Measurements from ENCODE around the gene ZNF862.
"Not testable (repeated sequence)": the region's sequence is repeated elsewhere in the genome, so short reads cannot be mapped to it uniquely, and the experiment has no call there.

ZNF862 gene

GRCh38 chr7:149826344-149827088 is 11.7 kb upstream of the ZNF862 start:
- TF ChIP-seq, protein P1, sequence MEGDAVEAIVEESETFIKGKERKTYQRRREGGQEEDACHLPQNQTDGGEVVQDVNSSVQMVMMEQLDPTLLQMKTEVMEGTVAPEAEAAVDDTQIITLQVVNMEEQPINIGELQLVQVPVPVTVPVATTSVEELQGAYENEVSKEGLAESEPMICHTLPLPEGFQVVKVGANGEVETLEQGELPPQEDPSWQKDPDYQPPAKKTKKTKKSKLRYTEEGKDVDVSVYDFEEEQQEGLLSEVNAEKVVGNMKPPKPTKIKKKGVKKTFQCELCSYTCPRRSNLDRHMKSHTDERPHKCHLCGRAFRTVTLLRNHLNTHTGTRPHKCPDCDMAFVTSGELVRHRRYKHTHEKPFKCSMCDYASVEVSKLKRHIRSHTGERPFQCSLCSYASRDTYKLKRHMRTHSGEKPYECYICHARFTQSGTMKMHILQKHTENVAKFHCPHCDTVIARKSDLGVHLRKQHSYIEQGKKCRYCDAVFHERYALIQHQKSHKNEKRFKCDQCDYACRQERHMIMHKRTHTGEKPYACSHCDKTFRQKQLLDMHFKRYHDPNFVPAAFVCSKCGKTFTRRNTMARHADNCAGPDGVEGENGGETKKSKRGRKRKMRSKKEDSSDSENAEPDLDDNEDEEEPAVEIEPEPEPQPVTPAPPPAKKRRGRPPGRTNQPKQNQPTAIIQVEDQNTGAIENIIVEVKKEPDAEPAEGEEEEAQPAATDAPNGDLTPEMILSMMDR (IDR thresholded peaks at IDR 0.05; ENCODE audit: low read depth, low read length) = no peak
- no peak for DNase-seq (ENCODE audit: low read depth, low spot score)
- in situ Hi-C loops (cut with HindIII; ENCODE audit: low sequenced_read_pairs) = no loop called here
- no peak overlapping the region for H3K4me3 ChIP-seq (ENCODE audit: low read depth, low read length)

DNA sequence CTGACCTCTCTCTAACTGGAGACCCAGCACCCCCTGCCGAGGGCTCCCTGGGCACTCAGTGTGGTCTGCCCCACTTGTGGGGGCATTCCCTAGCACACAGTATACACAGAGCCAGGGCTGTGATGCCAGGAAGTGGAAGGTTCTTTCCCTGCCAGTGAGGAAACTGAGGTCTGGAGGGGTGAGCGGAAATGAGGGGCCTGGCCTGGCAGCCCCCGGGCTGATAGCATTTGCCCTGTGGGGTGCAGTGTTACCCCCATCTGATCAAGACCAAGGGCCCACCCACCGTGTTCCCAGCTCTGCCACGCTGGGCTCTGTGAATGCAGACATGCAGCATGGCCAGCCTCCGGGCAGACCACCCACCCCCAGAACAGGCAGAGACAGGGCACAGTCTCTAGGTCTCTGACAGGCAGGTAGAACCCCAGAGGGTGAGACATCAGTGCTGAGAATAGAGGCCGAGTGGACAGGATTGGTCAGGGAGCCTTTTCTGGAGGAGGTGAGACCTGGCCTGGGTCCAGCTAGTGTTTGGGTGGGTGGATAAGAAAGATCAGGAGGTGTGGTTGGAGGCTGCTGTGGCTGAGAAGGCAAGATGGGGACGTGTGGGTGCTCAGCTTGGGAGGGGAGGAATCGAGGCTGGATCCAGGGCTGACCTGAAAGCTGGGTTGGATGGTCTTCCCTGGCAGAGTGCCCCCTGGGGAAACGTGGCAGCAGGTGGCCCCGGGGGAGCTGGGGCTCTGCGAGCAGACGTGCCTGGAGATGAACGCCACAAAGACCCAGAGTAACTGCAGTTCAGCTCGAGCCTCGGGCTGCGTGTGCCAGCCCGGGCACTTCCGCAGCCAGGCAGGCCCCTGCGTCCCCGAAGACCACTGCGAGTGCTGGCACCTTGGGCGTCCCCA is 10.8 kb upstream of the ZNF862 start:
- DNase-seq (ENCODE audit: low read depth, low spot score) = no peak
- in situ Hi-C loops (cut with HindIII; ENCODE audit: low sequenced_read_pairs) = no loop called here
- TF ChIP-seq, protein P1 (IDR thresholded peaks at IDR 0.05; ENCODE audit: low read depth, low read length) = no peak
- no peak overlapping the region for H3K4me3 ChIP-seq (ENCODE audit: low read depth, low read length)

DNA sequence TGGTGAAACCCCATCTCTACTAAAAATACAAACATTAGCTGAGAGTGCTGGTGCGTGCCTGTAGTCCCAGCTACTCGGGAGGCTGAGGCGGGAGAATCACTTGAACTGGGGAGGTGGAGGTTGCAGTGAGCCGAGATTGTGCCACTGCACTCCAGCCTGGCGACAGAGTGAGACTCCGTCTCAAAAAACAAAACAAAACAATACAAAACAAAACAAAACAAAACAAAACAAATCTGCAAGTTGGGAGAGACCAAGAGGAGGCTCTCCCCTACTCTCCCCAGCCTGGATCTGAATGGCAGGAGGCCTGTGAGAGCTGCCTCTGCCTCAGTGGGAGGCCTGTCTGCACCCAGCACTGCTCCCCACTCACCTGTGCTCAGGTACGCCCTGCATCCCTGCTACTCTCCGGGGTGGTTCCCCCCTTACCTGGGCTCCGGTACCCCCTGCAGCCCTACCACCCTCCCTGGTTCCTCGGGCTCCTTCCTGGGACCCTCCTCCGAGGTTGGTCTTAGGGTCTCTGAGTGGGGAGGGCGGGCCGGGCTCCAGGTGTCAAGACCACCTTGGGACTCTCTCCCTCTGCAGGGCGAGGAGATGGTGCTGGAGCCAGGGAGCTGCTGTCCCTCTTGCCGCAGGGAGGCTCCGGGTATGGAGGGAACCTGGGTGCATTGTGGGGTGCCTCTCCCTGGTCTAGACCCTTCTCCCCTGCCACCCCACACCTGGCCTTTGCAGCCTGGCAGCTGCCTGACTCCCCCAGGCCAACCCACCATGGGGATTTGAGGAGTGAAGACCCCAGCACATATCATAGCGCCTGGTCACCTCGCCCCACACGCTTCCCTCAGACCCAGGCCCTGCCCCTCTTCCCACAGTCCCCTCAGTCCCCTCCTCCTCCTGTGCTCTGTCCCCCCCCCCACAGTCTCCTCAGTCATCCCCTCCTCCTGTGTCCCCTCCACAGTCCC is 9.5 kb upstream of the ZNF862 start:
- H3K4me3 ChIP-seq (ENCODE audit: low read depth, low read length) = no peak overlapping the region
- in situ Hi-C loops (cut with HindIII; ENCODE audit: low sequenced_read_pairs) = no loop called here
- TF ChIP-seq, protein P1 (IDR thresholded peaks at IDR 0.05; ENCODE audit: low read depth, low read length) = no peak
- DNase-seq (ENCODE audit: low read depth, low spot score) = no peak

- in situ Hi-C loops (cut with HindIII; ENCODE audit: low sequenced_read_pairs); H3K4me3 ChIP-seq (ENCODE audit: low read depth, low read length); DNase-seq (ENCODE audit: low read depth, low spot score): not testable (repeated sequence)
Measured at GRCh38 chr7:149830527-149830926, 7.6 kb upstream of the ZNF862 start.

GRCh38 chr7:149830997-149831740 is 7.0 kb upstream of the ZNF862 start:
- TF ChIP-seq, protein P1 (IDR thresholded peaks at IDR 0.05; ENCODE audit: low read depth, low read length) = no peak
- in situ Hi-C loops (cut with HindIII; ENCODE audit: low sequenced_read_pairs) = no loop called here

DNA sequence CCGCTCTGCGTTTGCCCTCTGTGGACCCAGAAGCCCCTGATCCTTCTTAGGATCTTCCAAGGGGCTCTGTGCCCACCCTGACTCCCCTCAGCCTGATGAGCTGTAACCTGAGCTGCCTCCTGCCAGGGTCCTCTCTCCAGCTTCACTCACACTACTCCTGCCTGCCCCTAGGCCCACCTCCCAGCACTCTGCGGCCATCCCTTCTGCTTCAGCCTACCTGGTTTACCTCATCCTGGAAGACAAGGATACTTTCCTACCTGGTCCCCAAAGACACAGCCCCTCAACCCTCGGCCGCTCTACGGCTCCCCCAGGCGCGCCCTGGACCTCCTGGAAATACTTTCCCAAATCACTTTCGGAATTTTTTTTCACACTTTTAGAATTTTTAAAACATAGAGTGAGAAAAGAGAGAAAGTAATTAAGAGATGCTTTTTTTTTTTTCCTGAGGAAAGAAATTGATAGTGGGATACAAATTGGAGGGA is 6.4 kb upstream of the ZNF862 start:
- in situ Hi-C loops (cut with HindIII; ENCODE audit: low sequenced_read_pairs) = no loop called here
- TF ChIP-seq, protein P1 (IDR thresholded peaks at IDR 0.05; ENCODE audit: low read depth, low read length) = no peak
- H3K4me3 ChIP-seq (ENCODE audit: low read depth, low read length) = no peak overlapping the region
- DNase-seq (ENCODE audit: low read depth, low spot score) = no peak

More at GRCh38 chr7:149830997-149831740, 7.0 kb upstream of the ZNF862 start:
- H3K4me3 ChIP-seq (ENCODE audit: low read depth, low read length) = no peak overlapping the region
- DNase-seq (ENCODE audit: low read depth, low spot score) = no peak

Data from astrocyte of the spinal cord (primary cell).